Anterior cingulate cortex (tissue), 58 donors: Measurements from ENCODE around the gene PRIM2.
"Not testable (repeated sequence)": the region's sequence is repeated elsewhere in the genome, so short reads cannot be mapped to it uniquely, and the experiment has no call there.

Experiments used
- DNase-seq, 58 donors: peaks; one replicate each; lab custom pipeline; 2025; lab: John Stamatoyannopoulos, UW

PRIM2 gene

DNA sequence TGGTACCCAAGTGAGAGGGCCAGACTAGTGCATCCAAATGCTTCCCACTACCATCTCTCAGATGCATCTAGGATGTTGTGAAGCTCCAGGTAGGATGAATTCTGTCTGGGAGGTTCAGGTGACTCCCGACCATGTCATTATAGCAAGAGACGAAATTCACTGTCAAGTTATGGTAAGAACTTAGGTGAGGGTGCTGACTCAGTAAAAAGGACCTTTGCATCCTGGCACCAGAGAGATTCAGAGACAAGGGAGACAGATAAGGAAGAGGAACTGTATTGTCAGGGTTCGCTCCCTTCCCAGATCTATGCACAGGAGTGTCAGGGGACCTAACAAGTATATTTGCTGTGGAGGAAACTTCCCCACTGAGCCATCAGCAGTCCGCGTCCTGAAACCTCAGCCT is 11.2 kb upstream of the PRIM2 start:
- DNase-seq, result no peak

DNA sequence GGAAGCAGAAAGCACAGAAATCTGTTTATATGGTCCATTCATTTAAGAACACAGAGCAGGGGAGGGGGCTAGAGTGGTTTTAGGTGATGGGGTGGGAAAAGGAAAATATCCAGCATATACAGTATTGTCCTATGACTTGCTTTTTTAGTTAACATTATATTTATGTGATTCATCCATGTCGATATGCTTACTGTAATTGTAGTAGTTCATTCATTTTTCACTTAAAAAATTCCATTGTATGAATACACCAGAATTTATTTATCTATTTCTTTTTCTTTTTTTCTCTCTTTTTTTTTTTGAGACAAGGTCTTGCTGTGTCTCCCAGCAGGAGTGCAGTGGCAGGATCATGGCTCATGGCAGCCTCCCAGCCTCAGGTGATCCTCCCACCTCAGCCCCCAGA is 9.6 kb upstream of the PRIM2 start:
- no peak for DNase-seq

DNA sequence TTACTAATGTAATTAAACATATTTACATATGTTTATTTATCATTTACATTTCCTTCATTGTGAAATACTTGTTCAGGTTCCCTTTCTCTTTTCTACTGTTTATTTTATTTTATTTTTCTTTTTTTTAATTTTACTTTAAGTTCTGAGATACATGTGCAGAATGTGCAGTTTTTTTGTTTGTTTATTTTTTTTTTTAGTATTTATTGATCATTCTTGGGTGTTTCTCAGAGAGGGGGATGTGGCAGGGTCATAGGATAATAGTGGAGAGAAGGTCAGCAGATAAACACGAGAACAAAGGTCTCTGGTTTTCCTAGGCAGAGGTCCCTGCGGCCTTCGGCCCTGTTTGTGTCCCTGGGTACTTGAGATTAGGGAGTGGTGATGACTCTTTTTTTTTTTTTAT is 8.7 kb upstream of the PRIM2 start:
- not testable (repeated sequence) for DNase-seq

DNA sequence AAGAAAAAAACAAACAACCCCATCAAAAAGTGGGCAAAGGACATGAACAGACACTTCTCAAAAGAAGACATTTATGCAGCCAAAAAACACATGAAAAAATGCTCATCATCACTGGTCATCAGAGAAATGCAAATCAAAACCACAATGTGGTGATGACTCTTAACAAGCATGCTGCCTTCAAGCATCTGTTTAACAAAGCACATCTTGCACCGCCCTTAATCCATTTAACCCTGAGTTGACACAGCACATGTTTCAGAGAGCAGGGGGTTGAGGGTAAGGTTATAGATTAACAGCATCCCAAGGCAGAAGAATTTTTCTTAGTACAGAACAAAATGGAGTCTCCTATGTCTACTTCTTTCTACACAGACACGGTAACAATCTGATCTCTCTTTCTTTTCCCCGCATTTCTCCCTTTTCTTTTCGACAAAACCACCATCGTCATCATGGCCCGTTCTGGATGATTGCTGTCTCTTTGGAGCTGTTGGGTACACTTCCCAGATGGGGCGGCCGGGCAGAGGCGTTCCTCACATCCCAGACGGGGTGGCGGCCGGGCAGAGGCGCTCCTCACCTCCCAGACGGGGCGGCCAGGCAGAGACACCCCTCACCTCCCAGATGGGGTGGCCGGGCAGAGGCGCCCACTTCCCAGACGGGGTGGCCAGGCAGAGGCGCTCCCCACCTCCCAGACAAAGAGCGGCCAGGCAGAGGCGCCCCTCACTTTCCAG is 7.2 kb upstream of the PRIM2 start:
- DNase-seq, result not testable (repeated sequence)

DNA sequence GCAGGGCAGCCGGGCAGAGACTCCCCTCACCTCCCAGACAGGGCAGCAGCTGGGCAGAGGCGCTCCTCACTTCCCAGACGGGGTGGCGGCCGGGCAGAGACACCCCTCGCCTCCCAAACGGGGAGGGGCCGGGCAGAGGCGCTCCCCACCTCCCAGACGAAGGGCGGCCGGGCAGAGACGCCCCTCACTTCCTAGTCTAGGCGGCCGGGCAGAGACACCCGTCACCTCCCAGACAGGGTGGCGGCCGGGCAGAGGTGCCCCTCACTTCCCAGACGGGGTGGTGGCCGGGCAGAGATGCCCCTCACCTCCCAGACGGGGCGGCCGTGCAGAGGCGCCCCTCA is 6.6 kb upstream of the PRIM2 start:
- no peak for DNase-seq

DNA sequence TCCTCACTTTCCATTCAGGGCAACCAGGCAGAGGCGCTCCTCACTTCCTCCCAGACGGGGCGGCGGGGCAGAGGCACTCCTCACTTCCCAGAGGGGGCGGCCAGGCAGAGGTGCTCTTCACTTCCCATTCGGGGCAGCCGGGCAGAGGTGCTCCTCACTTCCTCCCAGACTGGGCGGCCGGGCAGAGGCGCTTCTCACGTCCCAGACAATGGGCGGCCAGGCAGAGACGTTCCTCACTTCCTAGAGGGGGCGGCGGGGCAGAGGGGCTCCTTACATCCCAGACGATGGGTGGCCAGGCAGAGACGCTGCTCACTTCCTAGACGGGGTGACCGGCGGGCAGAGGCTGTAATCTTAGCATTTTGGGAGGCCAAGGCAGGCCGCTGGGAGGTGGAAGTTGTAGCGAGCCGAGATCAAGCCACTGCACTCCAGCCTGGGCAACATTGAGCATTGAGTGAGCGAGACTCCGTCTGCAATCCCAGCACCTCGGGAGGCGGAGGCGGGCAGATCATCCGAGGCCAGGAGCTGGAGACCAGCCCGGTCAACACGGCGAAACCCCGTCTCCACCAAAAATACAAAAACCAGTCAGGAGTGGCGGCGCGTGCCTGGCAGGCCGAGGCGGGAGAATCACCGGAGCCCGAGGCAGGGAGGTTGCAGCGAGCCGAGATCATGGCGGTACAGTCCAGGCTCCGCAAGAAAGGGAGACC is 6.0 kb upstream of the PRIM2 start:
- DNase-seq, result not testable (repeated sequence)

DNA sequence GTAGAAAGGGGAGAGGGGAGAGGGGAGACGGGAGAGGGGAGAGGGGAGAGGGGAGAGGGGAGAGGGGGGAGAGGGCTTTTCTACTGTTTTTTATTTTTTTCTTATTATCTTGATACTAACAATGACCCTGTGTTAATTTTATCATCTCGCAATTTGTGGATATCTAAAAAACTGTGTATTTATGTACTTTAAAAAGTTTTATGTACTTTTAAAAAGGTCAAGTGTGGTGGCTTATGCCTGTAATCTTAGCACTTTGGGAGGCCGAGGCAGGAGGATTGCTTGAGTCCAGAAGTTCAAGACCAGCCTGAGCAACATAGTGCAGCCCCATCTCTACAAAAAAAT is 5.5 kb upstream of the PRIM2 start:
- DNase-seq, result no peak

DNA sequence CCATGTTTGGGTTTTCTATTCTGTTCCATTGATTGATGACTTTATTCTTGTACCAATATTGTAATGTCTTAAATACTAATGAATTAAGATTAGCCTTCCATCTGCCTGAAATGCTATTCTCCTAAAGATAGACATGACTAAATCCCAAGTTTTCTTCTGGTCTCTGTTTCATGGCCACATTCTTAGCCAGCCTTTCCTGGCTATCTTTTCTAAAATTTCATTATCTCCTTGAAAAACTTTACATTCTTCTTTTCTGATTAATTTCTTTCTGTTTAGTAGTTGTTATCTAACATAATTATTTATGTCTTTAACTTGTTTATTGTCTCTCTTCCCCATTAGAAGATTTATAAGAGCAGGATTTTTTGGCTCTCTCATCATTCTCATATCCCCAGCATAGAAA is 4.4 kb upstream of the PRIM2 start:
- no peak for DNase-seq

DNA sequence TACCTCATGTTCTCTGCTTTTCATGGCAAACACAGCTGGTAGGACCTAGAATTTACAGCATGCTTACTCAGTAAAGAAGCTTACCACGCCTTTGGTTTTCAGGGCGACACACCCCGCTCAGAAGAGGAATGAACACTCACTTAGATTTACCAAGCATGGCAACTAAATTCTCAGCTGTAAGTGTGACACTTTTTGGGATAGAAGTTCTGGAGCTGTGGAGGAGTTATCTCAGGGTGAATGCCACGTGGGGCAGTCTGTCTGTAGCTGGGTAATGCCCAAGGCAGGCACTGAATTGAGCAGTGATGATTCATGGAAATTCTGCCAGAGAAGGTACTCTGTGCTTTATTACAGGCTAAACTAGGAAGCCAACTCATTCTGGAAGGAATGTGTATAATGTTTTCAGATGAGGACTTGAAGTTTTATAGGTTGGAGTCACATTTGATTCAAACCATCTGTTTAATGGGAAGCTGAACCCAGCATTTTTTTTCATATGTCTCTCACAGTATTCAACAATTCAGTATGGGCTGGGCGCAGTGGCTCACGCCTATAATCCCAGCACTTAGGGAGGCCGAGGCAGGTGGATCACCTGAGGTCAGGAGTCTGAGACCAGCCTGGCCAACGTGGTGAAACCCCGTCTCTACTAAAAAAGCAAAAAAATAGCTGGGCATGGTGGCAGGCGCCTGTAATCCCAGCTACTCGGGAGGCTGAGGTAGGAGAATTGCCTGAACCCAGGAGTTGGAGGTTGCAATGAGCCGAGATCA is 3.5 kb upstream of the PRIM2 start:
- DNase-seq, result peak in 13 of 58 donors; percentile 2 to 57 (median 9)

DNA sequence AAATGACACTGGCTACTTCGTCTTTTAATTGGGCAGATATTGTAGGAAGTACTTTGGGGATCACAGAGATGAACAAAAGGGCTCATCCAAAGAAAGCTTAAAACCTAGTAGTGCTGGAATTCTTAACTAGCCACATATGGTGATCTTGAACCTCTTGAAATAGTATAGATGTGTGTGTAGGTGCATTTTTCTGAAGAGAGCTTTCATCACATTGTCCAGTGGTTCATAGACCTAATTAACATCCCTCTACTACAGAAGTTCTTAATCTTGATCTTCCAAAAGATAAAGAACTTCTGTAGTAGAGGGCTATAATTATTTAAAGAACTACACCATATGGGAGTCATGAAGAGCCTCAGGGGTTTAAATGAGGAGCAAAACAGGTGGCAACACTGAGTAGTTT is 2.3 kb upstream of the PRIM2 start:
- no peak for DNase-seq

DNA sequence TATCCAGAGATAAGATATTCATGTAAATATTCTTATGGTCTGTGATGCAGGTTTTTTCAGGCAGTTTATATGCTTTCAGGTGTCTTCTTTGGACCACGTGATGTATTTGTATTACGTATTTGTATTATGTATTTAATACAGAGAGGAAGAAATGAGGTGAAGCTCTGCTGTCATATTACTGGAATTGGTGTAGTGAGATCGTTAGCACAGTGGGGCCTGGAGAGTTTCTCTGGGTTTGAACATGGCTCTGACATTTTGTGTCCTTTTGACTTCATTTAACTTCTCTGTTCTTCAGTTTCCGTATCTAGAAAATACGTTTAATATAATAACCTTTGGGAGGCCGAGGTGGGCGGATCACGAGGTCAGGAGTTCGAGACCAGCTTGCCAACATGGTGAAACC is 1.6 kb upstream of the PRIM2 start:
- DNase-seq, result no peak

DNA sequence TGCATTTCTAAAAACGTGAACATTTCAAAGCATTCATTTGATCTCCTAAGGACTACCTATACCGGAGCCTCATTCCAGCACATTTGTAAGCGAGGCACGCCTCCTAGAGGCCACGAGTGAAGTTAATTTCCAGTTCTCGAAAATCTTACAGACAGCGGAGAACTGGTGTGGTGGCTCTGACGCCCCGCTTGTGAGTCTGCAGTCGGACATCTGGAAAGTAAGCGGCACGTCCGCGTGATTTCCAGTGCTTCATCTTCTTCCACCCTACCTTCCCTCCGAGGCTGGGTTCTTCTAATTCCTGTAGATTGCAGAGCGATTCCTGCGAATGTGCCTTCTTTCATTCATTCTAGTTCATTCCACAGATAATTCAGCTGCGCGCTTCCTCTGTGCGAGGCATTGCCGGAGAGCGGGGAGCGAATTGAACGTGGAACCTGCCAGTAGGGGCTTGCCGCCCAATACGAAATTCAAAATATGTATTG is 810 bp upstream of the PRIM2 start:
- DNase-seq, result peak; percentile 7 to 90 (median 74)

DNA sequence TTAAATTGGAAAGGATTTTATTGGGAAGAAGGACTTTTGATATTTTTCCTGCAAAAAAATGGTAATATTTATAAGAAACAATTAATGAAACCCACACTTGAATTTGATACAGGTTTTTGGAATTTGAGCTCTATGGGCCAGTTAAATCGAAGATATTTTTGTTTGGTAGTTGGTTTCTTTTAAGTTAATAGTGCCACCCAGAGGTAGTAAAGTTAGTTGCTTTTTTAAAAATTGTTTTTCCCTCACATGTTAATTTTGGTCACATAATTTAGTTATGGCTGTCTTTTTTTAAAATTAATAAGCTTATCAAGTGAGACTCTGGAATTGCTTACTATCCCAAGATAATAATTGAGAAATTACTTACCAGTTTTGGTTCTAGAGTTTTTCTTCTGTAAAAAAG is 7.1 kb downstream of the PRIM2 start:
- DNase-seq, result no peak

DNA sequence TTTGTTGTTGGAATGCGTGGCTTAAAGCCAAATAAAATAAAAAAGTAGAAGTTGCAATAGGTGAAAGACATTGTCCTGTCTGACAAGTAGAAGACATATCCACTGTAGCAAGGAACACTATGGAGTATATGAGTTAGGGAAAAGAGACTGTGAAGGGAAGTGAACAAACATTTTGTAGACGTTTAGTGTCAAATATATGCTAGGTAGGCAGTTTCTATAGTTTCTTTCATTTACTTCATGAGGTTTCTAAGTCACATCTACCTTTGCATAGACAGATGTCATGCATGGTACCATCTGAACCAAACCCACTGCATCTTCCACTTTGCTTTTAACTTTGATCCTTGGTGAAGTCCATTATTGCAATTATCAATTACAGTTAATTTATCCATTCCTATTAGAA is 9.9 kb downstream of the PRIM2 start:
- no peak for DNase-seq

DNA sequence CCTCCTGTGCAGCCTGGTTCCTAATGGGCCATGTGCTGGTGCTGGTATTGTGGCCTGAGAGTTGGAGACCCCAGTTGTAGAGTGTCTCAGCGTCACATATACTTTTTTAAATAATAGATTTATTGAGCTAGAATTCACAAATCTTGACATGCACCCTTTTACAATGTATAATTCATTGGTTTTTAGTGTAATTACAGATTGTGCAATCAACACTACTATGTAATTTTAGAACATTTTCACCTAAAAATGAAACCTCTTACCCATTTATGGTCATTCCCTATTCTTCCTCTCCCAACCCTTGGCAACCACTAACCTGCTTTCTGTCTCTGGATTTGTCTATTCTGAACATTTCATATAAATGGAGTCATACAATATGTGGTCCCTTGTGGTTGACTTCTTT is 10.6 kb downstream of the PRIM2 start:
- DNase-seq, result no peak

DNA sequence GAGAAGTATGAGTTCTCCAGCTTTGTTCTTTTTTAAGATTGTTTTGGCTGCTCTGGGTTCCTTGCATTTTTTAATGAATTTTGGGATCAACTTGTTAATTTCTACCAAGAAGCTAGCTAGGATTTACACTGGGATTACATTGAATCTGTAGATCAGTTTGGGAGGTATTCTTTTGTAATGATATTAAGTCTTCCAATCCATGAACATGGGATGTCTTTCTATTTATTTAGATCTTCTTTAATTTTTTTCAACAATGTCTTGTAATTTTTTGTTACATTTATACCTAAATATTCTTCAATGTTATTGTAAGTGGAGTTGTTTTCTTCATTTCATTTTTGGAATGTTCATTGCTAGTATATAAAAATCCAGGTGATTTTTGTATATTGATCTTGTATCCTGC is 12.5 kb downstream of the PRIM2 start:
- DNase-seq, result no peak

DNA sequence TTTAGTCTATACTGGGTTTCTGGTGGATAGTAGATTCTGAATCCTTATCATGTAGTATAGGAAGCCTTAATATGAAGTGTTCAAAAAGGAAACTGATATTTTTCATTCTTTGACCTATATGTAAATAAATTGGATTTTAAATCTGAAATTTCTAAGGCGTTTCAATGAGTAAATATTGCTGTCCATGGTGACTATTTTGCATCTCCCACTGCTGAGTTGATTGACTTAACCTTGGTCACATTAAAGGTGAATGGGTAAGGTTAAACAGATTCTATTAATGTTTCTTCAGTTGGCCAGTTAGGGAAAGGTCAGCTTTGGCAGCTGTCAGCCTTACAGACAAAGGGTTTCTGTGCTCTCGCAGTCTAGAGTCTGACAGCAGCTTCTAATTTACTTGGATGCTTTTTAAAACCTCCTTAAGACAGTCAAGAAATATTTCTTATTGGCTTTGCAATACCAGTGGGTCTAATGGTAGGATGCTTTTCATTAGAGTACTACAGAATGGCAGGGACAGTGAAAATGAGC is 24.8 kb downstream of the PRIM2 start:
- no peak for DNase-seq

DNA sequence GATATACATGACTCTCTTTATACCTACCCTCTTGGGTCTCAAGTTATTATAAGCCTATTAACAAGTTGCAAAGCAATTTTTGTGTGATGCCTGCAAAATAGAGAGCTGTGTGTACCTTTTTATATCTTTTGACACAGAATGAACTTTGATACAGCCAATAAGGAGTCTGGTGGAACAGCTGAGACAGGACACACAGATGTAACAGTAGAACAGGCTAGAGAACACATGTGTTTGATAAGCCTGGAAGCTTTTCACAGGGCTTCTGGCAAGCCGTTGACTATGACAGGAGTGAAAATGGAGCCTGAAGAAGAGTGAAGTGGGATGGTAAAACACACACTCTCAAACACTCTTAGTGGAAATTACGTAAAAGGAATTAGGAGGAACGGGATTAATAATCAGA is 25.9 kb downstream of the PRIM2 start:
- DNase-seq, result not testable (repeated sequence)

DNA sequence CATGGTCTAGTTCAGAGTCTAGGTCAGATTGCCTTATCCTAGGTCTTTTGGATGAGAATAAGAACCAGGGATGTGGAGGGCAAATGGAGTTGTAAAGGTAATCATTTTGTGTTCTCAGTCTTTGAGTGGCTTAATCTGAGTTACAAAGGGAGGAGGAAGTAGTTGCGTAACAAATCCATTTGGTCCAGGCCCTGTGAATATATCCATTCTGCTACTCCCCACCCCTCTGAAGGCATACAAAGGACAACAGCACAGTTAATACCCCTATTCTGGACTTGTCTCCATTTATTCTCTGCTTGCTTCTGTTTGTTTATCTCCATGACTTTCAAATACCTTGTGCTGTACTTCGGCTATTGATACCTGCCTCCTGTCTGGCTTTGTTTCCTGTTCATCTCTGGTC is 29.3 kb downstream of the PRIM2 start:
- not testable (repeated sequence) for DNase-seq

DNA sequence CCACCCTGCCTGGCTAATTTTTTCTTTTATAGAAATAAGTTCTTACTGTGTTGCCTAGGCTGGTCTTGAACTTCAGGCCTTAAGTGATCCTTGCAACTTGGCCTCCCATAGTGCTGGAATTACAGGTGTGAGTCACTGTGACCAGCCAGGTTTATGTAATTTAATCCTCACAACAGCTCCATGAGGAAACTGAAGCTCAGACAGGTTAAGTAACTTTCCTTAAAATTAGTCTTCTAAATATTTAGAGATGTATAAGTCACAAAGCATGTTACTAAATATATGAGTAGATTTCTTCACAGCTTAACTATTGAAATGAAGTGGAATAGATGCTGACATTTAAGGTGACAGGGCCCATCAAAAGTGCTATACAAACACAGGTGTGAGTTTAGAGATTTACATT is 30.2 kb downstream of the PRIM2 start:
- not testable (repeated sequence) for DNase-seq

DNA sequence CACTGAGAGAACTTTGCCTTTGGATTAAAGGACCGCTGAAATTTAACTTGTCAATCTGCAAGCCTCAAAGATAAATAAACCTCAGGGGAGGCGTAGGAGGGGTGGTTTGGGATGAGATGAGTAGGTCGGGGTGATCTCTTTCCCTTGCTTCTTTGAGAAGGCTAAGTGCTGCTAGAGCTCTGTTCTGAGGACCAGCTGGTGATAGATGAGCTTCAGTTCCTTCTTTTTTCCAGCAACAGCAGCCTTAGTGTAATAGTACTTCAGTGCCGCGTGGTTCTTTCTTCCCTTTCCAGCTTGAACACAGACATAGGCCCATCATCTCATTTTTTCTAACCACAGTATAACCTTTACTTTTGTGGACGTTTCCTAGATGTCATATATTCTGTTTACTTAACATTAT is 33.0 kb downstream of the PRIM2 start:
- DNase-seq, result not testable (repeated sequence)
